H1 (cell line): ENCODE results near the gene RNF26. TPM values are rescaled to one million over a fixed set of nuclear protein-coding genes. Genes with fewer than 3 reads are reported as not detected.

Experiments
- CTCF ChIA-PET: fragments of 300-600 bp; sonication (Branson Sonifier 250); formaldehyde crosslinking; loops from one replicate; lab custom pipeline; 2021; ENCODE audit not compliant: partially characterized antibody; lab: Charles Lee
- POLR2A ChIA-PET: fragments of 300-600 bp; sonication (Branson Sonifier 250); formaldehyde crosslinking; loops from one replicate; lab custom pipeline; 2021; ENCODE audit warnings: inconsistent platforms; ENCODE audit not compliant: partially characterized antibody; lab: Charles Lee
- DNase-seq, 2 experiments: peaks; one replicate each; pipeline versions ENCODE4 v3.0.0 to v3.0.0-alpha.2; 2010 to 2022; ENCODE audit warnings: low spot score in 2 of 2, low read depth in 1 of 2, mixed read lengths in 1 of 2
- FAIRE-seq: peaks from 2 replicates; lab custom pipeline; 2011; peaks lifted over from hg19 to GRCh38; lab: Jason Lieb, UNC
- H2AFZ ChIP-seq: 2 replicates; pipeline ENCODE4 v1.8.1; 2012; ENCODE audit warnings: low read length, inconsistent platforms
- H2AK5ac ChIP-seq: 2 replicates; pipeline ENCODE4 v1.6.1; 2013; ENCODE audit warnings: low read depth, low read length
- H2BK120ac ChIP-seq: replicated peaks from 2 replicates; pipeline ENCODE3; 2013; ENCODE audit warnings: low read depth, low read length, inconsistent platforms
- H2BK12ac ChIP-seq: 2 replicates; pipeline ENCODE4 v1.6.1; 2013; ENCODE audit warnings: low read depth, low read length
- H2BK15ac ChIP-seq: 2 replicates; pipeline ENCODE4 v1.6.1; 2013; ENCODE audit warnings: low read length
- H2BK20ac ChIP-seq: 2 replicates; pipeline ENCODE4 v1.6.1; 2013; ENCODE audit warnings: low read length
- H2BK5ac ChIP-seq: 2 replicates; pipeline ENCODE4 v1.6.1; 2013; ENCODE audit warnings: low read depth, low read length
- H3K14ac ChIP-seq: 2 replicates; pipeline ENCODE4 v1.6.1; 2013; ENCODE audit warnings: inconsistent platforms; ENCODE audit not compliant: insufficient read length
- H3K18ac ChIP-seq: 2 replicates; pipeline ENCODE4 v1.6.1; 2013; ENCODE audit warnings: low read length; ENCODE audit errors: extremely low read depth
- H3K23ac ChIP-seq: 2 replicates; pipeline ENCODE4 v1.6.1; 2013; ENCODE audit warnings: inconsistent platforms; ENCODE audit not compliant: insufficient read length
- H3K23me2 ChIP-seq: 2 replicates; pipeline ENCODE4 v1.6.1; 2013; ENCODE audit warnings: low read depth, low read length
- H3K27ac ChIP-seq: 2 replicates; pipeline ENCODE4 v1.6.1; 2011; ENCODE audit warnings: low read depth, low read length, inconsistent platforms
- H3K27me3 ChIP-seq, 4 experiments: replicated peaks in 1 of 4; 1 replicate in 1 of 4; 2 replicates in 3 of 4; pipeline versions ENCODE4 v1.6.1 to v1.8.1; 2011 to 2013; ENCODE audit warnings: low read length in 3 of 4, mild to moderate bottlenecking in 3 of 4, inconsistent platforms in 2 of 4, mixed read lengths in 2 of 4, moderate library complexity in 1 of 4; ENCODE audit not compliant: control insufficient read depth in 3 of 4, insufficient read depth in 3 of 4; ENCODE audit errors: extremely low read depth in 1 of 4
- H3K36me3 ChIP-seq, 4 experiments: 2 replicates each; pipeline versions ENCODE4 v1.6.1 to v1.8.1; 2011 to 2013; ENCODE audit warnings: mild to moderate bottlenecking in 4 of 4, low read length in 3 of 4, moderate library complexity in 2 of 4, control low read depth in 1 of 4, inconsistent platforms in 1 of 4; ENCODE audit not compliant: insufficient read depth in 4 of 4, control insufficient read depth in 2 of 4
- H3K4ac ChIP-seq: replicated peaks from 2 replicates; pipeline ENCODE3; 2013; ENCODE audit warnings: low read length, low read depth, mixed read lengths, inconsistent platforms; ENCODE audit not compliant: insufficient read length
- H3K4me1 ChIP-seq, 4 experiments: replicated peaks in 1 of 4; 1 replicate in 1 of 4; 2 replicates in 3 of 4; pipeline versions ENCODE4 v1.6.1 to v1.8.1; 2011 to 2013; ENCODE audit warnings: low read length in 3 of 4, inconsistent platforms in 2 of 4, mixed read lengths in 1 of 4; ENCODE audit not compliant: insufficient read depth in 4 of 4, control insufficient read depth in 3 of 4
- H3K4me2 ChIP-seq, 2 experiments: 2 replicates each; pipeline versions ENCODE4 v1.6.1 to v1.8.1; 2011 to 2013; ENCODE audit warnings: low read depth in 2 of 2, low read length in 2 of 2, control low read depth in 1 of 2, inconsistent platforms in 1 of 2, mild to moderate bottlenecking in 1 of 2; ENCODE audit not compliant: insufficient read depth in 1 of 2
- H3K4me3 ChIP-seq, 4 experiments: fragments of 200-600, 300-600 bp in 1 of 4; sonication (generic), shearing (Covaris generic), sonication (Bioruptor Twin) in 1 of 4; 2 replicates each; pipeline versions ENCODE4 v1.5.1 to v1.8.1; 2011 to 2016; ENCODE audit warnings: low read length in 4 of 4, low read depth in 3 of 4, control low read depth in 2 of 4, inconsistent platforms in 2 of 4, mild to moderate bottlenecking in 2 of 4, mixed read lengths in 1 of 4, moderate library complexity in 1 of 4; ENCODE audit not compliant: insufficient read depth in 2 of 4; ENCODE audit errors: extremely low read depth in 1 of 4
- H3K56ac ChIP-seq: replicated peaks from 2 replicates; pipeline ENCODE3; 2013; ENCODE audit warnings: low read depth, mild to moderate bottlenecking, mixed read lengths, low read length, inconsistent platforms; ENCODE audit not compliant: insufficient read length
- H3K79me1 ChIP-seq: 2 replicates; pipeline ENCODE4 v1.6.1; 2013; ENCODE audit warnings: low read depth, low read length, control low read depth
- H3K79me2 ChIP-seq, 2 experiments: 2 replicates each; pipeline versions ENCODE4 v1.6.1 to v1.8.1; 2012 to 2013; ENCODE audit warnings: low read length in 2 of 2, mild to moderate bottlenecking in 2 of 2, inconsistent platforms in 1 of 2; ENCODE audit not compliant: insufficient read depth in 2 of 2, control insufficient read depth in 1 of 2
- H3K9ac ChIP-seq, 4 experiments: replicated peaks in 1 of 4; 1 replicate in 1 of 4; 2 replicates in 3 of 4; pipeline versions ENCODE4 v1.6.1 to v1.8.1; 2011 to 2013; ENCODE audit warnings: low read depth in 3 of 4, low read length in 3 of 4, control low read depth in 2 of 4, mild to moderate bottlenecking in 2 of 4, moderate library complexity in 2 of 4, inconsistent platforms in 1 of 4; ENCODE audit errors: extremely low read depth in 1 of 4
- H3K9me3 ChIP-seq, 2 experiments: 2 replicates each; pipeline versions ENCODE4 v1.6.1 to v1.8.1; 2012 to 2013; ENCODE audit warnings: mild to moderate bottlenecking in 2 of 2, moderate library complexity in 2 of 2, control low read depth in 1 of 2, inconsistent platforms in 1 of 2, low read depth in 1 of 2, low read length in 1 of 2, mixed read lengths in 1 of 2; ENCODE audit not compliant: insufficient read depth in 2 of 2
- H4K20me1 ChIP-seq, 2 experiments: replicated peaks in 1 of 2; 2 replicates each; pipeline versions ENCODE3 to v1.8.1; 2011 to 2013; ENCODE audit warnings: inconsistent platforms in 2 of 2, low read length in 2 of 2, mild to moderate bottlenecking in 1 of 2; ENCODE audit not compliant: insufficient read depth in 2 of 2, control insufficient read depth in 1 of 2
- H4K5ac ChIP-seq: 2 replicates; pipeline ENCODE4 v1.6.1; 2013; ENCODE audit warnings: low read length, low read depth, mixed read lengths, inconsistent platforms; ENCODE audit not compliant: insufficient read length
- H4K8ac ChIP-seq: 2 replicates; pipeline ENCODE4 v1.8.0; 2013; ENCODE audit warnings: mild to moderate bottlenecking, moderate library complexity, low read length, inconsistent platforms; ENCODE audit not compliant: insufficient read depth; ENCODE audit errors: extremely low read depth
- H4K91ac ChIP-seq: replicated peaks from 2 replicates; pipeline ENCODE3; 2013; ENCODE audit warnings: low read length, mixed read lengths, inconsistent platforms; ENCODE audit not compliant: insufficient read length
- CREB1 ChIP-seq: IDR thresholded peaks from 2 replicates; pipeline ENCODE4 v1.6.1; 2012; ENCODE audit warnings: inconsistent platforms
- CTBP2 ChIP-seq: IDR thresholded peaks from 2 replicates; pipeline ENCODE4 v1.7.0; 2011; ENCODE audit warnings: borderline replicate concordance, mild to moderate bottlenecking, moderate library complexity, mixed read lengths, low read length; ENCODE audit not compliant: insufficient read depth, insufficient read length
- KDM4A ChIP-seq: IDR thresholded peaks from one replicate; pipeline ENCODE4 v1.7.1; 2012; ENCODE audit warnings: low read depth, mild to moderate bottlenecking, moderate library complexity, low read length, inconsistent platforms; ENCODE audit not compliant: severe bottlenecking
- RAD21 ChIP-seq, 2 experiments: IDR thresholded peaks in 1 of 2; conservative IDR thresholded peaks in 1 of 2; 2 replicates each; pipeline ENCODE4 v1.6.1; 2011; ENCODE audit warnings: low read depth in 2 of 2, low read length in 2 of 2, improper control_type of control experiment in 1 of 2, inconsistent platforms in 1 of 2, mild to moderate bottlenecking in 1 of 2, moderate library complexity in 1 of 2
- TEAD4 ChIP-seq: IDR thresholded peaks from 2 replicates; pipeline ENCODE4 v1.6.1; 2012; ENCODE audit warnings: low read depth, low read length, inconsistent platforms, mixed read lengths
- WGBS, 2 experiments: shearing (Covaris generic) in 1 of 2; methylation state at CpG; one replicate each; pipeline versions ENCODE4 v1.1.6 to v1.1.7; 2013 to 2015; ENCODE audit warnings: low lambda C conversion rate in 2 of 2, mixed read lengths in 2 of 2, inconsistent platforms in 1 of 2, low coverage in 1 of 2, missing lambda C conversion rate in 1 of 2; ENCODE audit not compliant: insufficient replicate concordance in 2 of 2, insufficient coverage in 1 of 2, insufficient read length in 1 of 2; ENCODE audit errors: extremely low coverage in 1 of 2, missing lambda C conversion rate in 1 of 2; 5-methylcytosine and 5-hydroxymethylcytosine counted together
- polyA plus RNA-seq, 7 experiments: library from polyadenylated mRNA; depleted of rRNA in 3 of 7; stranded (reverse) in 5 of 7; unstranded in 2 of 7; fragments of >200 nt in 5 of 7; fragments of 200-250 nt in 2 of 7; gene quantifications; 1 replicate in 5 of 7; 2 replicates in 1 of 7; 4 replicates in 1 of 7; pipeline versions ENCODE4 v1.2.1 to v1.2.3, GENCODE V29; 2011 to 2013; ENCODE audit warnings: missing spikeins in 2 of 7, mixed read lengths in 2 of 7
- total RNA-seq: library from RNA; stranded (reverse); fragmentation: NEBNext Ultra II Directional; extraction: Animal tissue kit (Norgen Biotek cat#: 25700); gene quantifications from 2 replicates; pipeline ENCODE4 v1.2.1, GENCODE V29; 2021
- TF ChIP-seq, protein P1 (sequence below): IDR thresholded peaks from 2 replicates; pipeline ENCODE4 v1.6.1; 2012; ENCODE audit warnings: inconsistent platforms

RNF26 gene
- total and polyA plus RNA-seq, 2 of the 8 experiments (the other 6 are each of a cell fraction or from before 2014, with no cell fraction given), result 82.7 to 84.0 TPM

DNA sequence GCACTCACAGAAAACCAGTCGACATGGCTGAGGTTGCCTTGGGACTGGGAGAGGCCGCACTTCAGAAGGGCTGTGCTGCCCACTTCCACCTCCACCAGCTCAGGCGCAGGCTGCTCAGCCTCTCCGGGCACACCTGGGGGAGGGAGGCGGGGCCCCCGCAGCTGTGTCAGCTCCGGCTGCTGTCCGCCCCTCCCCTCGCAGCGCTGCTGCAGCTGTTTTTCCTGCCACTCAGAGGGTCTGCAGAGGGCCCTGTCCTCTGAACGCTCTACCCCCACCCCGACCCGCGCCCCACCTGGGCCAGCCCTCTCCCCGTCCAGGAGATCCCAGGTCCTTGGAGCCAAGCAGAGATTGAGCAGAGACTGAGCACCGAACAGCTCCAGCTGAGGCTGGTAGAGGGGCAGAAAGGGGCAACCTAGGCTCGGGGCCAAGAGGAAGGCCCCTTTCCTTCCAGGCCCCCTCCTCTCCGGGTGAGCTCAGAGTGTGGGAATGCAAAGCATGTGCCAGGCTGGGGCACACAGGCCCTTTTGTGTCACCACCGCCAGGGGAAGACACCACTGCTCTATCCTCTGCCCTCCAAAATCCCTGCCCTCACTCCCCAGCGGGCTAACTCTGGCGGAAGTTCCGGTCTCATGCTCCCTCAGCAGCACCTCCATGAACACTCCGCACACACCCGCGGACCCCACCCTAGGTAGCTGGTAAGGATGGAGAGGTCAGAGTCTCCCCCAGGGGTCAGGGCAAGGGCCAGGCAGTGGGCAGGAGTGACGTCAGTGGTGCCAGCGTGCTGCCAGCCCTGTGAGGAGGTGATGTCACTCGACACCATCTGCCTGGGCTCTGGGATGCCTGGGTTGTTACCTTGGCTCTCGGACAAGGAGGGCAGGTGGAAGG lies 19.0 kb upstream of the RNF26 start:
- Histone ChIP-seq H2BK120ac (no peak overlapping the region), H2BK12ac (no peak overlapping the region; the same call in 1 of the 2 replicates)
- CTCF ChIA-PET, result interaction anchor here (0.6 to 16.8 kb wide), 13 partner anchors 8 to 467 kb away, joined by 3 to 415 read pairs (median 4); partner anchors contain the start of genes C1QTNF5, MFRP and RNF26
- peak; percentile 55 for TF ChIP-seq CTBP2
- TF ChIP-seq KDM4A, result peak; percentile 46
- peak; percentile 80 for TF ChIP-seq TEAD4
- TF ChIP-seq, protein P1, sequence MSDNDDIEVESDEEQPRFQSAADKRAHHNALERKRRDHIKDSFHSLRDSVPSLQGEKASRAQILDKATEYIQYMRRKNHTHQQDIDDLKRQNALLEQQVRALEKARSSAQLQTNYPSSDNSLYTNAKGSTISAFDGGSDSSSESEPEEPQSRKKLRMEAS, result peak; percentile 1; the same call in 1 of the 2 replicates
- no peak for TF ChIP-seq RAD21 (IDR thresholded peaks at IDR 0.05 in 1 of 2, conservative IDR thresholded peaks at IDR 0.05 in 1 of 2; ENCODE audit: low read depth in 2 of 2, low read length in 2 of 2)
- TF ChIP-seq CREB1, result peak; percentile 70; the same call in 1 of the 2 replicates

More for the DNA sequence above, 19.0 kb upstream of the RNF26 start:
- H3K4me3 ChIP-seq, result peak overlapping the region; percentile 55 to 77 (median 66)
- 6% methylated on average over 25 of the region's 29 CpGs; no CpG with 5 or more reads in 1 of the 2 experiments for WGBS, 2 experiments
- FAIRE-seq, result no peak
- H3K27ac ChIP-seq, result no peak overlapping the region
- peak overlapping the region; percentile 47 for H4K91ac ChIP-seq
- peak overlapping the region; percentile 71; the same call in 1 of the 2 replicates for H2BK5ac ChIP-seq
- no peak overlapping the region for H3K4ac ChIP-seq
- DNase-seq, result peak in 1 of 2 experiments; percentile 74
- no peak overlapping the region for H3K56ac ChIP-seq
- H3K79me2 ChIP-seq, result no peaks in the 10 kb centered on the region
- H4K8ac ChIP-seq, result peak overlapping the region; percentile 39; the same call in 1 of the 2 replicates
- peak overlapping the region; percentile 78 for H3K18ac ChIP-seq
- peaks cover 0 to 5% (median 2%) of the 10 kb centered on the region in 4 experiments; a peak in 4 of 8 replicates for H3K36me3 ChIP-seq
- no peak overlapping the region for H3K23ac ChIP-seq
- H3K9me3 ChIP-seq, result no peaks in the 10 kb centered on the region
- POLR2A ChIA-PET, result interaction anchor here (0.9 to 5.4 kb wide), 13 partner anchors 8 to 230 kb away, joined by 3 to 44 read pairs (median 5); partner anchors contain the start of genes ABCG4, C1QTNF5, HMBS and RNF26
- H2BK20ac ChIP-seq, result no peak overlapping the region
- H2BK15ac ChIP-seq, result 0 out of 2 replicates have a peak overlapping the region, but pooled peaks have one; percentile 40
- peak overlapping the region; percentile 97; the same call in 1 of the 2 replicates for H2AK5ac ChIP-seq
- peak overlapping the region; percentile 97 for H3K4me2 ChIP-seq
- no peak overlapping the region for H3K14ac ChIP-seq
- no peak overlapping the region for H4K5ac ChIP-seq
- H3K9ac ChIP-seq, result no peak overlapping the region; a peak in 1 of 7 replicates
- H4K20me1 ChIP-seq, result peaks cover 2 to 3% of the 10 kb centered on the region in 2 experiments
- peak overlapping the region; percentile 36; the same call in 1 of the 2 replicates for H2AFZ ChIP-seq
- peaks cover 27% of the 10 kb centered on the region for H3K23me2 ChIP-seq
- no peaks in the 10 kb centered on the region for H3K79me1 ChIP-seq
- H3K4me1 ChIP-seq, result peaks cover 11 to 50% (median 43%) of the 10 kb centered on the region in 4 experiments
- peaks cover 5 to 46% (median 36%) of the 10 kb centered on the region in 4 experiments for H3K27me3 ChIP-seq
